Chondrocyte (in vitro differentiated cells): ENCODE data around the gene NUP210. TPM values are rescaled to one million over a fixed set of nuclear protein-coding genes. Genes with fewer than 3 reads are reported as not detected.

ENCODE experiments used
- DNase-seq: peaks from one replicate; pipeline ENCODE4 v3.0.0; 2021; ENCODE audit warnings: mixed read lengths, low spot score
- H3K27ac Mint-ChIP-seq: one replicate; pipeline ENCODE4 v1.8.0; 2021; ENCODE audit warnings: mild to moderate bottlenecking, moderate library complexity, mixed read lengths; ENCODE audit not compliant: unreplicated experiment
- H3K27me3 Mint-ChIP-seq: 2 replicates; pipeline ENCODE4 v1.8.0; 2021; ENCODE audit warnings: low read depth, mixed read lengths
- H3K36me3 Mint-ChIP-seq: 2 replicates; pipeline ENCODE4 v1.8.0; 2021; ENCODE audit warnings: low read depth, mixed read lengths
- H3K4me1 Mint-ChIP-seq: 2 replicates; pipeline ENCODE4 v1.8.0; 2021; ENCODE audit warnings: low read depth, mild to moderate bottlenecking, mixed read lengths
- H3K4me3 Mint-ChIP-seq: one replicate; pipeline ENCODE4 v1.8.0; 2021; ENCODE audit warnings: mild to moderate bottlenecking, moderate library complexity, mixed read lengths; ENCODE audit not compliant: unreplicated experiment
- H3K9me3 Mint-ChIP-seq: 2 replicates; pipeline ENCODE4 v1.8.0; 2021; ENCODE audit warnings: low read depth, mixed read lengths
- total RNA-seq: library from RNA; stranded (reverse); gene quantifications from 3 replicates; pipeline ENCODE4 v1.2.1, GENCODE V29; 2021
- TF ChIP-seq, protein P1 (sequence below): fragments of 200-600 bp; sonication (generic); IDR thresholded peaks from 2 replicates; pipeline ENCODE4 v1.5.0; 2021; ENCODE audit warnings: antibody characterized with exemption, mild to moderate bottlenecking, moderate library complexity

The NUP210 gene
- total RNA-seq, 1 donor from 2014 or later, result 0.72 TPM

GRCh38 chr3:13318626-13319470 is 101.3 kb downstream of the NUP210 start:
- H3K9me3 Mint-ChIP-seq, result no peaks in the 10 kb centered on the region
- TF ChIP-seq, protein P1, sequence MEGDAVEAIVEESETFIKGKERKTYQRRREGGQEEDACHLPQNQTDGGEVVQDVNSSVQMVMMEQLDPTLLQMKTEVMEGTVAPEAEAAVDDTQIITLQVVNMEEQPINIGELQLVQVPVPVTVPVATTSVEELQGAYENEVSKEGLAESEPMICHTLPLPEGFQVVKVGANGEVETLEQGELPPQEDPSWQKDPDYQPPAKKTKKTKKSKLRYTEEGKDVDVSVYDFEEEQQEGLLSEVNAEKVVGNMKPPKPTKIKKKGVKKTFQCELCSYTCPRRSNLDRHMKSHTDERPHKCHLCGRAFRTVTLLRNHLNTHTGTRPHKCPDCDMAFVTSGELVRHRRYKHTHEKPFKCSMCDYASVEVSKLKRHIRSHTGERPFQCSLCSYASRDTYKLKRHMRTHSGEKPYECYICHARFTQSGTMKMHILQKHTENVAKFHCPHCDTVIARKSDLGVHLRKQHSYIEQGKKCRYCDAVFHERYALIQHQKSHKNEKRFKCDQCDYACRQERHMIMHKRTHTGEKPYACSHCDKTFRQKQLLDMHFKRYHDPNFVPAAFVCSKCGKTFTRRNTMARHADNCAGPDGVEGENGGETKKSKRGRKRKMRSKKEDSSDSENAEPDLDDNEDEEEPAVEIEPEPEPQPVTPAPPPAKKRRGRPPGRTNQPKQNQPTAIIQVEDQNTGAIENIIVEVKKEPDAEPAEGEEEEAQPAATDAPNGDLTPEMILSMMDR, result no peak
- H3K4me1 Mint-ChIP-seq, result no peaks in the 10 kb centered on the region
- H3K27me3 Mint-ChIP-seq, result peaks cover 9% of the 10 kb centered on the region
- no peaks in the 10 kb centered on the region for H3K36me3 Mint-ChIP-seq
- no peak overlapping the region for H3K27ac Mint-ChIP-seq
- no peak for DNase-seq
- no peak overlapping the region for H3K4me3 Mint-ChIP-seq

DNA sequence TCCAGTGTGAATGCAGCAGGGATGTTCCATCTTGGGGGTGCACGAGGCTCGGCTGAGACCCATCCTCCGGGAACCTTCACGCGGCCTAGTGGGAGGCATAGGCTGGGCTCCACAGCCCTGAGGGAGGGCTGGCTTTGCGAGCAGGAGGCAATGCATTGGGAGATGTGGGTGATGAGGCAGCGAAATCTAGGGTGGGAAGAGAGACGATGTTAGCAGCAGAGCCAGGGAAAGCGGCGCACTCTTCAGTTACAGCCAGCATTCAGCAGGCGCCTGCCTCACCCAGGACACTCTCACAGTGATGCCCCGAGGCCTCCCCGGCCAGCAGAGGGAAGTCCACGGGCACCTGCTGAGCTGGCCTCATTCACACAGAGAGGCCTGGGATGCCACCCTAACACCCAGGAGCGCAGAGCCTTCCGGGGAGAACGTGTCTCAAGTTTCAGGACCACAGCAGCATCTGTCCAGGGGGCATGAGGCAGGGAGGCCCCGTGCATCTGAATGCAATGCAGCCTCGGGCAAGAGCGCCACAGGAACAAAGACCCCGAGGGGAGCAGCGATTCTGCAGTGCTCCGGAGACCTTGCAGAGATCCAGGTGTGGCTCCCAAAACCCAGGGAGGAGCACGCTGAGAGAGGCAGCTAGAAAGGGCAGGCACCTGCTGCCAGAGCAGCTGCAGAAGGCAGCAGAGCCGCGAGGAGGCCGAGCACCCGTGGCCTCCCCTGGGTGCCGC is 102.4 kb downstream of the NUP210 start:
- TF ChIP-seq, protein P1, result no peak
- no peak overlapping the region for H3K27ac Mint-ChIP-seq
- H3K36me3 Mint-ChIP-seq, result no peaks in the 10 kb centered on the region
- peaks cover 9% of the 10 kb centered on the region for H3K27me3 Mint-ChIP-seq
- no peaks in the 10 kb centered on the region for H3K4me1 Mint-ChIP-seq
- H3K4me3 Mint-ChIP-seq, result no peak overlapping the region
- DNase-seq, result no peak
- no peaks in the 10 kb centered on the region for H3K9me3 Mint-ChIP-seq

GRCh38 chr3:13316603-13317002 is 103.5 kb downstream of the NUP210 start:
- Mint-ChIP-seq H3K27ac (no peak overlapping the region), H3K9me3 (no peaks in the 10 kb centered on the region), H3K27me3 (peaks cover 3% of the 10 kb centered on the region), H3K36me3 (no peaks in the 10 kb centered on the region), H3K4me3 (no peak overlapping the region), H3K4me1 (no peaks in the 10 kb centered on the region)
- DNase-seq, result no peak
- TF ChIP-seq, protein P1, result no peak

GRCh38 chr3:13314877-13315276 is 105.2 kb downstream of the NUP210 start:
- no peaks in the 10 kb centered on the region for H3K4me1 Mint-ChIP-seq
- peaks cover 3% of the 10 kb centered on the region for H3K27me3 Mint-ChIP-seq
- H3K9me3 Mint-ChIP-seq, result no peaks in the 10 kb centered on the region
- TF ChIP-seq, protein P1, result no peak
- no peak overlapping the region for H3K4me3 Mint-ChIP-seq
- DNase-seq, result no peak
- no peaks in the 10 kb centered on the region for H3K36me3 Mint-ChIP-seq
- no peak overlapping the region for H3K27ac Mint-ChIP-seq

DNA sequence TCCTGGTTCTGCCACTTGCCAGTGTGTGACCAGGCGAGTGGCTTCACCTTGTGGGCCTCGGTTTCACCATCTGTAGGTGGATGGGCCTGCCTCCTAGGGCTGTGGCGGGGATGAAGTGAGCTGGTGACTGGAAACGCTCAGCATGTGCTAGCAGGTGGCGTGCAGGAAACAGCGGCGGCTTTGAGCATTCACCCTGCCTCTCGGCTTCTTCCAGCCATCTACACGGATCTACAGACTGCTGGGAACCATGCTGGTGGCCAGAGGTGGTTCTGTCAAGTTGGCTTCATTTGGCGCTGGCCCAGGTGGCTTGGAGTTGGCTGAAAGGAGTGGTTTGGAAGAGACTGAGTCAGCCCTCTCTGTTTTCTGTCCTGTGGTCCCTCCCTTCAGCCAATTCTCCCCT is 106.3 kb downstream of the NUP210 start:
- Mint-ChIP-seq H3K4me3 (no peak overlapping the region), H3K9me3 (no peaks in the 10 kb centered on the region), H3K36me3 (no peaks in the 10 kb centered on the region), H3K27ac (no peak overlapping the region), H3K27me3 (peaks cover 3% of the 10 kb centered on the region), H3K4me1 (no peaks in the 10 kb centered on the region)
- DNase-seq, result no peak
- TF ChIP-seq, protein P1, result no peak
